CD4-positive, alpha-beta T cell treated with Interleukin-6 for 4 hours (primary cell): ENCODE results near the gene CCDC85C.

ENCODE experiments used
- DNase-seq: peaks from one replicate; pipeline ENCODE4 v3.0.0-alpha.2; 2020; ENCODE audit warnings: mixed read lengths

The CCDC85C gene

GRCh38 chr14:99570544-99571302 is 33.3 kb downstream of the CCDC85C start:
- no peak for DNase-seq

DNA sequence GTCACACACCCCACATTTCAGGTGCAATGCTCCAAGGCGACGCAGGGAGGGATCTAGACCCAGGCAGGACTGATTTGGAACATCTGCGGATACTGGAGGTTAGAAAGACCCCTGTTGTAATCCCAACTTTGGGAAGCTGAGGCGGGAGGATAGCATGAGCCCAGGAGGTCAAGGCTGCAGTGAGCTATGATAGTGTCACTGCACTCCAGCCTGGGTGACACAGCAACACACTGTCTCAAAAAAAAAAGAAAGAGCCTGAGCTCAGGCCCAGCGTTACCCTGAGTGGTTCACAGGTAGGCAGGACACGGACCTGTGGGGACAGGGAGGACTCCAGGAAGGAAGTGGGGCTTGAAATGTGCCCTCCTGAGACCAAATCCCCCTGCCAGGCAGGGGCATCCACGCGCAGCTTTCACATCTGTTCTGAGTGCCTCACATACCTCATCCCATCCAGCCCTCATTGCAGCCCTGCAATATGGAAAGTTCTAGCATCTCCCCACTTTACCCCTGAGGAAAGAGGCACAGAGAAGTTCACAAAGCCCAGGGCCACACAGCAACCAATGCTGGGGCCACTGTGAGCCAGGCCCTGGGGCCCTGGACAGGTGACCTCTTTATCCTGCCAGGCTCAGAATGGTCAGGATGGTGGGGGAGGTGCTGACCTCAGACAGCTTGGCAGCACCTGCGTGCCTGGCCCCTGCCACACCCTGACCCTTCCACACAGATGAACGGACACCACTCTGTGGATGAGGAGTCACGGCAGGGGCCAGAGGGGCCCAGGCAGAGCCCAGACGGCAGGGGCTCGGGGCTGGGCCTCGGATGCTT is 34.1 kb downstream of the CCDC85C start:
- no peak for DNase-seq

DNA sequence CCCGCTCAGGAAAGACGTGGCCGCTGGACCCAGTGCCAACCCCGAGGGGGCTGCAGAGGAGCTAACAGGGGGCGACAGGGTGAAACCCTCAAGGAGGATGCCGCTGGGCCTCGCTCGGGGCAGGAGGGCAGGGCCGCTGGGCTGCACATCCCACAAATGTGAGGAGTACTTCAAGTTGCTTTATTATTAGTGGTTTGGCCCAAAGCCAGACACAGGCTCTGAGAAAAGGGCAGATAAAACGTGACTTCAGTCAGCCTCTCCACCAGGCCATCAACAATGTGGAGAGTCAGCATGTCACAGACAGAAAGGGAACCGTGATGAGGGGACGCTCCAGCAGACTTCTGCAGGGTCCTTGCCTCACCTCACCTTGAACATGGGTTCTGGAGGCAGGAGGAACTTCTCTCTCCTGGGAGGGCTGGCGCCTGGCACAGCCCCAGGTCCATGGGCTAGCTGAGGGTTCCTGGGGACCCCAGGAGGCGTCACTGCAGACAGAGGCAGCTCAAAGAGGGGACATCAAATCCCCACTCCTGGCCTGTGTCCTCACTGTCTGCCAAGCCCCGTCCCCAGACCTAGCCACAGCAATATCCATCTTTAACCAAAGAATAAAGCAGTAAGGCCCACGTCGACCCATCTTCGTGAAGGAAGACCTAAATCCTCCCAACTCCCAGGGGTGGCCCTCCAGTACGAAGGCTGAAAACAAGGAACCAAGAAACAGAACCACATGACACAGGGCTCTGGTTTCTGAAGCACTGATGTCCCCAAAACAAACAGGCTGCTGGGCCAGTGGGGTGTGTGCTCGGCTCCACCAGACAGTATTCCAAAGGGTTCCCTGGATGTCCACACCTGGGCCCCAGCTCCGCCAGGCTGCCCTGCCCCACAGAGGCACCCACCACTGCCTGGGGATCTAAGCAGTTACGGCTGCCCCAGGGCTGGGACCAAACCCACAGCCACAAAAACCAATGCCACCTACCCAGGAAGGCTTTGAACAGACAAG is 35.1 kb downstream of the CCDC85C start:
- no peak for DNase-seq

- no peak for DNase-seq
These were observed 37.3 kb downstream of the CCDC85C start for GRCh38 chr14:99566390-99567354.

DNA sequence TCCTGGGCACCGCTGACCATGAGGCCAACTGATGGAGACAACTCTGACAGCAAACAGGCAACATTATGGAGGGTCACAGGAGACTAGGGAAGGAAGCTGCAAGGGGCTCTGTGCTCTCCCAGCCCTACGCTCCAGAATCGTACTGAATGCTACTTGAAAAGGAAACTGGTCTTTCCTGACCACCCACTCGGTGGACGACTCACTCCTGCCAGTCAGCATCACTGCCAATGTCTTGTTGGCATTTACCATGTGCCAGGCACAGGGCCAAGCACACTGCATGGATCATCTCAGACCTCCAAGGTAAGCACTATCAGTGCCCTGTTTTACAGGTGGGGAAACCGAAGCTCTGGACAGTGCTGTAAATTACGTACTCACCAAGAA is 38.0 kb downstream of the CCDC85C start:
- no peak for DNase-seq

- DNase-seq = no peak
These were observed 38.6 kb downstream of the CCDC85C start for GRCh38 chr14:99565383-99565782.

DNA sequence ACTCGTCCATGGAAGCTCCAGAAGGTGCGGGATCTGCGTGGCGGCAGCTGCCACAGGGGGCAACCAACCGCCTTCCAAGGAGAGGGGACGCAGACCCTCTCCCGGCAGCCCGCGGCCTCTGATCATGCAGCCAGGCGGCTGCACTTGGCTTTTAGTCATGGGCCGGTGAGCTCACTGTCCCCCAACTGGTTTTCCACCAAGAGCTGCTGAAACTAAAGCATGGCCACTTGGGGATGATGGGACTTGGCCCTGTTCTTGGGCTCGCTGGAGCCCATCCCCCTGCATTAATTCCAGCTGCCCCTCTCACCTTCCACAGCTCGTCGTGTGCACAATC is 39.1 kb downstream of the CCDC85C start:
- no peak for DNase-seq

GRCh38 chr14:99564256-99564925 is 39.6 kb downstream of the CCDC85C start:
- no peak for DNase-seq

GRCh38 chr14:99563749-99564129 is 40.3 kb downstream of the CCDC85C start:
- DNase-seq = no peak

GRCh38 chr14:99562856-99563748 is 40.9 kb downstream of the CCDC85C start:
- DNase-seq = no peak

- DNase-seq = no peak
These were observed 42.1 kb downstream of the CCDC85C start for GRCh38 chr14:99561864-99562263.

DNA sequence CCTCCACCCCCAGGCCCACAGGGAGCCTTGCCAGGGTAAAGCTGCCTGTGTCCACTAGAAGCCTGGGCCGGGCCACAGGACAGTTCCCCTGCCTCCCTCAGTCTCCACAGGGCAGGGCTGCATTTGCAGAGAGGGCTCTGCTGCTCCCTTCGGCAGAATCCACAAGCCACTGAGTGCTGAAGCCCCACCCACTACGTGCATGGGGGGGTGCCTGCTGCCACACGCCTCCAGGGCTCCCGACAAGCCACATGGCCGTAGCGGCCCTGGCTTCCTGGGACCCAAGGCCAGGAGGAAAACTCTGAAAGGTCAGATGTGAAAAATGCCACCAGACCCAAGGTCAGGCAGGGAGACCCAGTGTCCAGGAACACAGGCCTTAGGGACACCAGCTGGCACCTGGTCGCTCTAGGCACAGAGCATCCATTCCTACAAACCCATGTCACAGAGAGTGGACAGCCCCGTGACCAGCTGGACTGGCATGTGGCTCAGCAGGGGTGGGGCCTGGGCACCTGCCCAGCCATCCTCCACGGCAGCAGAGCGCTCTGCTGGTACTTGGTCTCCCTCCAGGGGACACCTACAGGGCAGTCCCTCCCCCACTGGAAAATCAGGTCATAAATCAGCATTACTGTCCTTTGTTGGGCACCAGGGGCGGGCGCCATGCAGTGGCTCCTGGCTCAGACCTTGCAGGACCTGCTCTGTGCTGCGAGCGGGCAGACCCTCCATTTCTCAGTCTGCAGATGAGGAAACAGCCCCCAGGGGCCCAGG is 42.9 kb downstream of the CCDC85C start:
- DNase-seq = no peak

GRCh38 chr14:99560403-99560802 is 43.6 kb downstream of the CCDC85C start:
- DNase-seq = no peak

DNA sequence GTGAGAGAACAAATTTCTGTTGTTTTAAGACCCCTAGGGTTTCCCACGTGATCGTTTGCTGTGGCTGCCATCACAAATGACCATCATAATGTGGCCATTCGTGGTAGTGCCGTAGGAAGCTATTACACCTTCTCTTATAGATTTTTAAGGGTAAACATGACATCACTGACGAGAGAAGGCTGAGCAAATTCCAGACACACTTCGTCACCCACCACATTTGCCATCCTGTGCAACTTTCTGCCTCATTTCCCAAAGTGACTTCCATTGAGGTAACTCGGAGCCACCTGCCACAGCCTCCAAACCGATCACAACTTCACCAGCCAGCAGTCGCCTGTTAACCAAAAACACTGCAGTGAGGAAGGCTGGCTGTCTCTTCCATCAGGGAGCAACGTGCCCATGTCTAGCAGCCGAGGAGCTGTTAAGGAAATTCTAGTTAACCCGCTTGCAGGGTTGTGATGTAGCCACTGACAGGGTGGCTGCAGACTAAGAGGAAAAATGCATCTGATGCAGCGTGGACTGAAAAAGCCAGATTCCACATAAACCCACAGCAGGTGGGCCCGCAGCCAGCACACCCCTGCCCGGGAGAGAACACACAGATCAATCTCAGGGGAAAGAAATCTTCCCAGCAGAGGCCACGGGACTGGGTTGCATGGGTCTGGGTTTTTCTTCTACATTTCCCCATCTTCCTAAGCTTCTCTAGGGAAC is 44.6 kb downstream of the CCDC85C start:
- no peak for DNase-seq

DNA sequence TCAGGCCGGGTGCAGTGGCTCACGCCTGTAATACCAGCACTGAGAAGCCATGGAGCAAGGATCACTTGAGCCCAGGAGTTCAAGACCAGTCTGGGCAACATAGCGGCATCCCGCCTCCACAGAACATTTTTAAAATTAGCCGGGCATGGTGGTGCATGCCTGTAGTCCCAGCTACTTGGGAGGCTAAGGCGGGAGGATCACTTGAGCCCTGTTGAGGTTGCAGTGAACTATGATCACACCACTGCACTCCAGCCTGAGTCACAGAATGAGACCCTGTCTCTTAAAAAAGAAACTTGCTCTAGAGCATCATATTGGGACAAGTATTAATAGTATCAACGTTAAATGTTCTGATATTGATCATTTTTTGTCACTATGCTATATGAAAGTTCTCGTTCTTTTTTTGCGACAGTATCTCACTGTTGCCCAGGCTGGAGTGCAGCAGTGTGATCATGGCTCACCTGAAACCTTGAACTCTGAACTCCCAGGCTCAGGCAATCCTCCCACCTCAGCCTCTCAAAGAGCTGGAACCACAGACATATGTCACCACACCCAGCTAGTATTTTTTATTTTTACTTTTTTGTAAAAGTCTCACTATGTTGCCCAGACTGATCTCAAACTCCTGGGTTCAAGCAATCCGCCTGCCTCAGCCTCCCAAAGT is 47.7 kb downstream of the CCDC85C start:
- no peak for DNase-seq

DNA sequence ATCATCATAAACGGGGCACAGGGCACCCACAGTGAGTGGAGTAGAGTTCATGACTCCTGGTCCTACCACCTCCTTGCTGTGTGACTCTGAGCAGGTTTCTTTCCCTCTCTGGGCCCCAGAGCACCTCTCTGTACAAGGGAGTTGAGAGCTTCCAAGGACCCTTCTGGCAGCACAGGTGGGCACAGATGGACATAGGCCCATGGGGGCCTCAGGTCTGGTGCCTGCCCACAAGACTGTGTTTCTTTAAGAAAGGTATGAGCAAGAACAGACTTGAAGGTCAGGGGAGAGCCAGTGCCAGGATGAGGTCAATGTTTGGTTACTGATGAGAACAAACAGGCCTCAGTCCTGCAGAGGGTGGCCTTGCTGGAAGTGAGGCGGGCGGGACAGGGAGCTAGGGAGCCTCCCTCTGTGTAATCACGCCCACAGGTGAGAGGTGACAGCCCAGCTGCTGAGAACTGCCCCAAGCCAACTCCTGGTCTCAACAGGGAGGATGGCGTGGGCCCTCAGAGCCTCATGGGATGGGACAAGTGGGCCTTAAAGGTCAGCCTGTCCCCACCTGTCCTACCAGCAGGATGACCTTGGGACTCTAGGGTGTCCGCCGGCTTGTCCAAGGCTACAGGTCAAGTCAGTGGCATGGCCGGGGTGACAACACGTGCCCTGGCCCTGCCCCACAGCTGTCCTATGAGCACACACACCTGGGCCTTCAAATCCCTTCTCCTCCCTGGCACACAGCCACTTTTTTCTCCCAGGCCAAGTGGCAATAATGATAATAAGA is 49.1 kb downstream of the CCDC85C start:
- no peak for DNase-seq

GRCh38 chr14:99554184-99554583 is 49.8 kb downstream of the CCDC85C start:
- no peak for DNase-seq
